Ramos (cell line): ENCODE data around the gene TMEM54.
"Not testable (repeated sequence)": the region's sequence is repeated elsewhere in the genome, so short reads cannot be mapped to it uniquely, and the experiment has no call there.

Experiments
- in situ Hi-C: fragments of 300-500 bp; cut with MboI; formaldehyde crosslinking; loops from one replicate; pipeline ENCODE4 v1.14.3; 2022; ENCODE audit warnings: low sequenced_read_pairs; ENCODE audit not compliant: unreplicated experiment

The TMEM54 gene

GRCh38 chr1:32919811-32920733 is 18.9 kb upstream of the TMEM54 start:
- in situ Hi-C loops = no loop called here

GRCh38 chr1:32918179-32918578 is 17.0 kb upstream of the TMEM54 start:
- in situ Hi-C loops = no loop called here

GRCh38 chr1:32917521-32917920 is 16.3 kb upstream of the TMEM54 start:
- in situ Hi-C loops = no loop called here

GRCh38 chr1:32915766-32916706 is 14.8 kb upstream of the TMEM54 start:
- in situ Hi-C loops = no loop called here

GRCh38 chr1:32910319-32910718 is 9.1 kb upstream of the TMEM54 start:
- in situ Hi-C loops = no loop called here

GRCh38 chr1:32907435-32907834 is 6.2 kb upstream of the TMEM54 start:
- in situ Hi-C loops = no loop called here

GRCh38 chr1:32906654-32907053 is 5.5 kb upstream of the TMEM54 start:
- in situ Hi-C loops = no loop called here

GRCh38 chr1:32905588-32905987 is 4.4 kb upstream of the TMEM54 start:
- in situ Hi-C loops = not testable (repeated sequence)

- in situ Hi-C loops = no loop called here
These were observed 3.6 kb upstream of the TMEM54 start for GRCh38 chr1:32904797-32905196.

GRCh38 chr1:32903991-32904785 is 3.0 kb upstream of the TMEM54 start:
- in situ Hi-C loops = no loop called here

GRCh38 chr1:32902535-32902920 is 1.3 kb upstream of the TMEM54 start:
- in situ Hi-C loops = no loop called here

GRCh38 chr1:32901823-32902534 is 790 bp upstream of the TMEM54 start:
- in situ Hi-C loops = no loop called here

GRCh38 chr1:32900371-32900955 is 726 bp downstream of the TMEM54 start:
- in situ Hi-C loops = no loop called here

- in situ Hi-C loops = no loop called here
These were observed 1.4 kb downstream of the TMEM54 start for GRCh38 chr1:32899586-32900296.

- in situ Hi-C loops = no loop called here
These were observed 2.2 kb downstream of the TMEM54 start for GRCh38 chr1:32898958-32899357.

- in situ Hi-C loops = no loop called here
These were observed 3.1 kb downstream of the TMEM54 start for GRCh38 chr1:32898056-32898455.

- in situ Hi-C loops = no loop called here
These were observed 3.8 kb downstream of the TMEM54 start for GRCh38 chr1:32897082-32898049.

GRCh38 chr1:32896451-32896850 is 4.7 kb downstream of the TMEM54 start:
- in situ Hi-C loops = no loop called here
